Suppressor macrophage treated with lipopolysaccharide for 4 hours (primary cell): Measurements from ENCODE around the gene OR10H5.

Experiments used
- DNase-seq: peaks from one replicate; pipeline ENCODE4 v3.0.0-alpha.2; 2020

The OR10H5 gene

DNA sequence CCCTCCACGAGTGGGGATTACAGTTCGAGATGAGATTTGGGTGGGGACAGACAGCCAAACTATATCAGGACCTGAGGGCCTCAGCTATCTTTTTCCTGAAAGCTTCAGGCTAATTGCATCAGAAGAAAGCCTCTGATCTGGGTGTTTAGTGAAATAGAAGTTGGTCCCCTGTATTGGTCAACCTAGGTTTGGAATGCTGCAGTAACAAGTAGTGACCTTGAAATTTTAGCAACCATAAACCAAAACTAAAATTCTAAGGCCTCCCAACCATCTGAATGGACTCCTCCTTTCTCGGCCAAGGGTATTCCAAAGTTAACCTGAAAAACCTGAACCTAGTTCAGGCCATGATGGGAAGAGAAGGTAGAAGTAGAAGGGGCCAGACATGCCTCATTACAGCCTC, 62.9 kb downstream of the OR10H5 start:
- no peak for DNase-seq
